Activated naive CD8-positive, alpha-beta T cell (primary cell): ENCODE results near the gene SEPTIN5.

ENCODE experiments used
- H3K27ac Mint-ChIP-seq: one replicate; pipeline ENCODE4 v1.8.0; 2021; ENCODE audit warnings: mixed read lengths
- H3K27me3 Mint-ChIP-seq: one replicate; pipeline ENCODE4 v1.8.0; 2021; ENCODE audit warnings: mixed read lengths
- H3K36me3 Mint-ChIP-seq: one replicate; pipeline ENCODE4 v1.8.0; 2021; ENCODE audit warnings: mixed read lengths
- H3K4me1 Mint-ChIP-seq: one replicate; pipeline ENCODE4 v1.8.0; 2021; ENCODE audit warnings: low read depth, mixed read lengths
- H3K4me3 Mint-ChIP-seq: one replicate; pipeline ENCODE4 v1.8.0; 2021; ENCODE audit warnings: mild to moderate bottlenecking, mixed read lengths
- H3K9me3 Mint-ChIP-seq: one replicate; pipeline ENCODE4 v1.8.0; 2021; ENCODE audit warnings: low read depth, mixed read lengths

SEPTIN5 gene

DNA sequence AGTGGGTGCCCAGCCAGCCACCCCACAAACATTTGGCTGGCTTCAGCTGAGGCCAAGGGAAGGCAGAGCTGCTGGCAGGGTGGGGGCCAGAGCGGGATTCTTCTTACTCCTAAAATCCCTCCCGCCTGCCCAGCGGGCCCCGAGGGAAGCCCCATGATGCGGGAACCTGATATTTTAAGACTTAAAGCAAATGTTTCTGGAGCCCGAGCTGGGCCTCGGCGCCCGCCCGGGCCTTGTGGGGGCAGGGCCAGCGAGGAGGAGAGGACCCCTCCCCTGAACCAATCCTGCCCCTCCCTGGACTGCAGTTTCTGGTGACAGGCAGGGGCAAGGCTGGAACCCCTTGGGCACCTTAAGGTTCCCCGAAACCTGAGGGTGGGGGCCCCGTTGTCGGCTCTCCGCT, 26.3 kb downstream of the SEPTIN5 start:
- Mint-ChIP-seq H3K4me1 (no peaks in the 10 kb centered on the region), H3K27me3 (no peaks in the 10 kb centered on the region), H3K27ac (no peak overlapping the region), H3K9me3 (no peaks in the 10 kb centered on the region), H3K4me3 (no peak overlapping the region), H3K36me3 (no peaks in the 10 kb centered on the region)

DNA sequence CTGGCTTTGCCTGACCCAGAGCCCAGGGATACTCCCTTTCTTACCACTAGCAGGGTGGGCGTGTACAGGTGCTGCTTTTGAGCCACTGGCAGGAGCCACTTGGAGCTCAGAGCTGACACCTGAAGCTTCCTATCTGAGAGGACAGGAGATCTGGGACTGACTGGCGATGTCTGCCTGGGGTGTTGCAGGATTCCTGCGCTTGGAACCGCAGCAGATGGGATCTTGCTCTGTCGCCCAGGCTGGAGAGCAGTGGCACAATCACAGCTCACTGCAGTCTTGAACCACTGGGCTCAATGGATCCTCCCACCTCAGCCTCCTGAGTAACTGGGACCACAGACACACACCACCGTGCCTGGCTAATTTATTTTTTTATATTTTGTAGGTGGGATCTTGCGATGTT, 26.8 kb downstream of the SEPTIN5 start:
- no peak overlapping the region for H3K4me3 Mint-ChIP-seq
- H3K36me3 Mint-ChIP-seq = no peaks in the 10 kb centered on the region
- no peaks in the 10 kb centered on the region for H3K4me1 Mint-ChIP-seq
- no peaks in the 10 kb centered on the region for H3K9me3 Mint-ChIP-seq
- H3K27ac Mint-ChIP-seq = no peak overlapping the region
- H3K27me3 Mint-ChIP-seq = no peaks in the 10 kb centered on the region

GRCh38 chr22:19742160-19743066, 28.1 kb downstream of the SEPTIN5 start:
- no peak overlapping the region for H3K27ac Mint-ChIP-seq
- no peaks in the 10 kb centered on the region for H3K27me3 Mint-ChIP-seq
- no peaks in the 10 kb centered on the region for H3K36me3 Mint-ChIP-seq
- H3K4me1 Mint-ChIP-seq = no peaks in the 10 kb centered on the region
- no peak overlapping the region for H3K4me3 Mint-ChIP-seq
- H3K9me3 Mint-ChIP-seq = no peaks in the 10 kb centered on the region

- no peaks in the 10 kb centered on the region for H3K9me3 Mint-ChIP-seq
- no peaks in the 10 kb centered on the region for H3K27me3 Mint-ChIP-seq
- H3K36me3 Mint-ChIP-seq = no peaks in the 10 kb centered on the region
- H3K4me1 Mint-ChIP-seq = no peaks in the 10 kb centered on the region
- no peak overlapping the region for H3K4me3 Mint-ChIP-seq
- H3K27ac Mint-ChIP-seq = no peak overlapping the region
Measured at GRCh38 chr22:19743081-19743480, 28.8 kb downstream of the SEPTIN5 start.

DNA sequence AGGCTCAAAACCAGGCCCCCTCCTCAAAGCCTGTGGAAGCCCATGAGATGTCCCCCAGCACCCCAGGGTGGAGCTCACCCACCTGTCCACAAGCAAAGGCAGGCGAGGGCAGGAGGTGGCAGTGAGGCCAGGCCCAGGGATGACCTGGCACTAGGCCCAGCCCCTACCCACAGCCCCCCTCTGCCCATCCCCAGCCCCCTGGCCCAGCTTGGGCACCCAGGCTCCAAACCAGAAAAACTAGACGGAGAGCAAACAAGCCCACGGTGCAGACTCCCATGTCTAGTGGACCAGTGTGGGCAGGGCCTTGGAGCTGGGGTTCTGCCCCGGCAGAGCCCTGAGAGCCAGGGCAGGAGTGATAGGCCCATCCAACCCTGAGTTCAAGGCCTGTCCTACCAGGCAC, 29.3 kb downstream of the SEPTIN5 start:
- H3K9me3 Mint-ChIP-seq = no peaks in the 10 kb centered on the region
- H3K27ac Mint-ChIP-seq = no peak overlapping the region
- no peak overlapping the region for H3K4me3 Mint-ChIP-seq
- no peaks in the 10 kb centered on the region for H3K27me3 Mint-ChIP-seq
- no peaks in the 10 kb centered on the region for H3K4me1 Mint-ChIP-seq
- H3K36me3 Mint-ChIP-seq = no peaks in the 10 kb centered on the region

GRCh38 chr22:19744350-19745006, 30.2 kb downstream of the SEPTIN5 start:
- H3K36me3 Mint-ChIP-seq = no peaks in the 10 kb centered on the region
- H3K4me3 Mint-ChIP-seq = no peak overlapping the region
- H3K27me3 Mint-ChIP-seq = no peaks in the 10 kb centered on the region
- H3K27ac Mint-ChIP-seq = no peak overlapping the region
- H3K4me1 Mint-ChIP-seq = no peaks in the 10 kb centered on the region
- H3K9me3 Mint-ChIP-seq = no peaks in the 10 kb centered on the region

DNA sequence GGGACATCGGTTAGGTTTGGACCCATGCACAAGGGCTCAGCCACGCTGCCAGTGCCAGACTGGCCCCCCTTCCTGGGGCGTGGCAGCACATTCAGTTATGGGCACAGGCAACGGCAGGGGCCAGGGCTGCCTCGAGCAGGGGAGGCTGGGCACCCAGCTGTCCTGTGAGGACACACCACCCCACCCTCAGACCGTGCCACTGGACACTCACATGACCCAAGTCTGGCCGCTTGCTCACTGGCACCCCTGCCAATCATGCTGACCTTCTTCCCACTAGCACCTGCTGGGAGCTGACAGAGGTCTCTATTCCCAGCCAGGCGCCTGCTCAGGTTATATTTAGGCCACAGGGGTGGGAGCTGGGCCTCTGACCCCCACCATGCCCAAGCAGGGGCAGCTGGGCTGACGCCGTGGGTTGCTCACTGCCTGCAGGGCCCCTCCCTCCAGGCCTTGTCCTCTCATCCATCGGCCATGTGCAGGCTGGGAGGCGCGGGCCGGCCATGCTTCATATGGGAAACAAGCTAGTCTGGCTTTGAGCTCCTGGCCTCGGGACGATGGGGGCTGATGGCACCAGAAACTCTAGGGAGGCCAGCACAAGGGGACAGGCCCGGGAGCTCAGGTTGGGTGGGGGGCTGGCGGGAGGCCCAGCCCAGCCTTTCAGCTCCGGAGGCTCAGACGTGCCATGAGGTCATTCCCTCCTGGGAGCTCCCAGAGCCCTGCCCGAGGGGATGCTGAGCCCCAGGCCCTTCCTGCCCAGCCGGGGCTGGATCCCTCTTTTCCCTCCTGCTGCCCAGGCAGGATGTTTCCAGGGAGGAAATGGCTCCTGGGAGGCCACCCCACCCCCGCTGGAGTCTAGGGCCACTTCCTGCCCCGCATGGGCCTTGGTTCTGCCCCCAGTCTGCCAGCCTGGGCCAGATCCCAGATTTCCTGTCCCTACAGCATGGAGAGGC, 31.1 kb downstream of the SEPTIN5 start:
- Mint-ChIP-seq H3K4me3 (no peak overlapping the region), H3K27me3 (no peaks in the 10 kb centered on the region), H3K36me3 (no peaks in the 10 kb centered on the region), H3K27ac (no peak overlapping the region), H3K4me1 (no peaks in the 10 kb centered on the region), H3K9me3 (no peaks in the 10 kb centered on the region)

DNA sequence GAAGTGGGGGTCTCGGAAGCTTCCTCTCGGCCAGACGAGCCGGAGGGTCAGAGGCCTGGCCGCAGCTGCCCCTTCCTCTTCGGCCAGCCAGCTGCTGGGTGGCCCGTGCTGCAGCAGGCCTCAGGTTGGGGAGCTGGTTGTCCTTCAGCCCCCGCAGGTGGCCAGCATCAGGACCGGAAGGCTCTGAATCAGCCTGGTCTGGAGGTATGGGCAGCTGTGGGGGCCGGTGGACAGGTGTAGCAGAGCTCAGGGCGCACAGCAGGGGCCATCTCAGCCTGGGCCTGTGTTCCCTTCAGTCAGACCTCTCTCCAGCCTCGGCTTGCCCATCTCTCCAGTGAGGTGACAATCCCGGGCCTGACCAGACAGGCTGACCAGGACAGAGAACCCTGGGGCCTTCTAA, 32.4 kb downstream of the SEPTIN5 start:
- Mint-ChIP-seq H3K36me3 (no peaks in the 10 kb centered on the region), H3K27ac (no peak overlapping the region), H3K4me3 (no peak overlapping the region), H3K27me3 (no peaks in the 10 kb centered on the region), H3K4me1 (no peaks in the 10 kb centered on the region), H3K9me3 (no peaks in the 10 kb centered on the region)

DNA sequence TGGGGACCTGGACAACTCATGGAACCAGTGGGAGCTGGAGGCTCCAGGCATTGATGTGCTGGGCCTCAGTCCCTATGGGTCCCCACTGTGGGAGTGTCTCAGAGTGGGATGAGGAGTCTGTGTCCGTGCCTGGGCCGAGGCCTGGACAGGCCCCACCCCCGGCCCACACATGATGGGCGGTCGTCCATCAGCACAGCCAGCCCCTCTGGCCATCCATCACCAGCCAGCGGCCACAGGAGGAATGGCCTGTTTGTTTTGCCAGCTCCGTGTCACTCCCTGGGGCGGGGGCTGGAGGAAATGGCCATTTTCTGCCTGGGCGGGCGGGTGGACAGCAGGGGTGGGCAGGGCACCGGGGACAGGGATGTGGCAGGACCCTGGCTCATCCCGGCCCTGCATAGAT, 33.2 kb downstream of the SEPTIN5 start:
- H3K4me1 Mint-ChIP-seq = no peaks in the 10 kb centered on the region
- no peak overlapping the region for H3K27ac Mint-ChIP-seq
- no peak overlapping the region for H3K4me3 Mint-ChIP-seq
- H3K27me3 Mint-ChIP-seq = no peaks in the 10 kb centered on the region
- no peaks in the 10 kb centered on the region for H3K9me3 Mint-ChIP-seq
- no peaks in the 10 kb centered on the region for H3K36me3 Mint-ChIP-seq

DNA sequence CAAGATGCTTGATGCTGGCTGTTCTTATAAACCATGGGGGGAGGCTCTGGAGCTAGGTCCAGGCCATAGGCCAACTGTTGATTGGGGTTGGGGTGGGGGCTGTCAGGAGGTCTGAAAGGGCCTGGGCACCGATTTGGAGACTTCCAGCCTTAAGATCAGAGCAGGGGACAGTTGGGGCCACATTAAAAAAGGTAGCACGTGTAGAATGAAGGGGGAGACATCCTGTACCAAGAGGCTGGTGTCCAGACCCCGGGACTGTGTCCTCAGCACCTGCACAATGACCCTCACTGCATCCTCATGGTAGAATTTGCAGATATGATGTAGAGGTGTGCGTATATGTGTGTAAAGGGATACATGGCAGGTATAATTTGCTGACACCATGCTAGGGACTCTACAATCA, 33.8 kb downstream of the SEPTIN5 start:
- no peaks in the 10 kb centered on the region for H3K9me3 Mint-ChIP-seq
- no peaks in the 10 kb centered on the region for H3K4me1 Mint-ChIP-seq
- no peak overlapping the region for H3K4me3 Mint-ChIP-seq
- no peaks in the 10 kb centered on the region for H3K36me3 Mint-ChIP-seq
- peaks cover 5% of the 10 kb centered on the region for H3K27me3 Mint-ChIP-seq
- no peak overlapping the region for H3K27ac Mint-ChIP-seq

- H3K27ac Mint-ChIP-seq = no peak overlapping the region
- no peaks in the 10 kb centered on the region for H3K4me1 Mint-ChIP-seq
- H3K36me3 Mint-ChIP-seq = no peaks in the 10 kb centered on the region
- no peaks in the 10 kb centered on the region for H3K9me3 Mint-ChIP-seq
- peaks cover 10% of the 10 kb centered on the region for H3K27me3 Mint-ChIP-seq
- no peak overlapping the region for H3K4me3 Mint-ChIP-seq
Measured at GRCh38 chr22:19748991-19749664, 34.8 kb downstream of the SEPTIN5 start.

- H3K4me3 Mint-ChIP-seq = no peak overlapping the region
- H3K27me3 Mint-ChIP-seq = peaks cover 10% of the 10 kb centered on the region
- no peaks in the 10 kb centered on the region for H3K9me3 Mint-ChIP-seq
Measured at GRCh38 chr22:19749876-19750275, 35.6 kb downstream of the SEPTIN5 start.

GRCh38 chr22:19750507-19751490, 36.5 kb downstream of the SEPTIN5 start:
- H3K4me1 Mint-ChIP-seq = peaks cover 3% of the 10 kb centered on the region
- peaks cover 12% of the 10 kb centered on the region for H3K27me3 Mint-ChIP-seq
- no peaks in the 10 kb centered on the region for H3K9me3 Mint-ChIP-seq
- no peak overlapping the region for H3K4me3 Mint-ChIP-seq
- H3K27ac Mint-ChIP-seq = no peak overlapping the region
- no peaks in the 10 kb centered on the region for H3K36me3 Mint-ChIP-seq

More at GRCh38 chr22:19749876-19750275, 35.6 kb downstream of the SEPTIN5 start:
- Mint-ChIP-seq H3K36me3 (no peaks in the 10 kb centered on the region), H3K4me1 (no peaks in the 10 kb centered on the region), H3K27ac (no peak overlapping the region)
